Vagina (tissue), 2 donors: ENCODE results near the gene GCNT3.

Experiments used
- POLR2A ChIP-seq, 2 donors: fragments of 450-650 bp; IDR thresholded peaks; one replicate each; pipeline ENCODE4 v1.6.1; 2017; ENCODE audit warnings: antibody characterized with exemption in 2 of 2, mild to moderate bottlenecking in 2 of 2, moderate library complexity in 2 of 2
- POLR2AphosphoS5 ChIP-seq, 2 donors: sonication (generic); formaldehyde crosslinking; IDR thresholded peaks; one replicate each; pipeline ENCODE4 v1.9.0; 2017; ENCODE audit warnings: antibody characterized with exemption in 2 of 2, mild to moderate bottlenecking in 2 of 2, low read depth in 1 of 2; ENCODE audit not compliant: insufficient read depth in 1 of 2
- TF ChIP-seq, protein P1 (sequence below), 3 experiments: fragments of 450-650 bp in 2 of 3; fragments of 200-600 bp in 1 of 3; sonication (generic) in 1 of 3; IDR thresholded peaks; one replicate each; pipeline ENCODE4 v1.5.1; 2017 to 2019; ENCODE audit warnings: antibody characterized with exemption in 3 of 3, mild to moderate bottlenecking in 2 of 3, moderate library complexity in 2 of 3

DNA sequence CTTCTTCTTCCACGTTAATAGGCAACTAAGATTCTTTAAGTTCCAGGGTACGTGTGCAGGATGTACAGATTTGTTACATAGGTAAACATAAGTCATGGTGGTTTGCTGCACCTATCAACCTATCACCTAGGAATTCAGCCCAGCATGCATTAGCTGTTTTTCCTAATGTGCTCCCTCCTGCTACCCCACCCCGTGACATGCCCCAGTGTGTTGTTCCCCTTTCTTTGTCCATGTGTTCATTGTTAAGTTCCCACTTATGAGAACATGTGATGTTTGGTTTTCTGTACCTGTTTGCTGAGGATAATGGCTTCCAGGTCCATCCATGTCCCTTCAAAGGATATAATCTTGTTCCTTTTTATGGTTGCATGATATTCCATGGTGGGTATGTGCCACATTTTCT is 24.6 kb downstream of the GCNT3 start:
- TF ChIP-seq, protein P1, sequence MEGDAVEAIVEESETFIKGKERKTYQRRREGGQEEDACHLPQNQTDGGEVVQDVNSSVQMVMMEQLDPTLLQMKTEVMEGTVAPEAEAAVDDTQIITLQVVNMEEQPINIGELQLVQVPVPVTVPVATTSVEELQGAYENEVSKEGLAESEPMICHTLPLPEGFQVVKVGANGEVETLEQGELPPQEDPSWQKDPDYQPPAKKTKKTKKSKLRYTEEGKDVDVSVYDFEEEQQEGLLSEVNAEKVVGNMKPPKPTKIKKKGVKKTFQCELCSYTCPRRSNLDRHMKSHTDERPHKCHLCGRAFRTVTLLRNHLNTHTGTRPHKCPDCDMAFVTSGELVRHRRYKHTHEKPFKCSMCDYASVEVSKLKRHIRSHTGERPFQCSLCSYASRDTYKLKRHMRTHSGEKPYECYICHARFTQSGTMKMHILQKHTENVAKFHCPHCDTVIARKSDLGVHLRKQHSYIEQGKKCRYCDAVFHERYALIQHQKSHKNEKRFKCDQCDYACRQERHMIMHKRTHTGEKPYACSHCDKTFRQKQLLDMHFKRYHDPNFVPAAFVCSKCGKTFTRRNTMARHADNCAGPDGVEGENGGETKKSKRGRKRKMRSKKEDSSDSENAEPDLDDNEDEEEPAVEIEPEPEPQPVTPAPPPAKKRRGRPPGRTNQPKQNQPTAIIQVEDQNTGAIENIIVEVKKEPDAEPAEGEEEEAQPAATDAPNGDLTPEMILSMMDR (IDR thresholded peaks at IDR 0.05): no peak
- no peak for TF ChIP-seq POLR2A (IDR thresholded peaks at IDR 0.05)
- TF ChIP-seq POLR2AphosphoS5 (IDR thresholded peaks at IDR 0.05; ENCODE audit: insufficient read depth in 1 of 2, low read depth in 1 of 2): no peak
